HEK293 (cell line): ENCODE results near the gene HMG20A.
A peak's percentile ranks its signal among the peaks of the same experiment; 100 is the strongest.

Source experiments
- SP2 ChIP-seq: fragments of 450-650 bp; formaldehyde crosslinking; IDR thresholded peaks from 2 replicates; pipeline ENCODE4 v1.5.1; 2016; ENCODE audit warnings: missing biosample characterization, missing genetic modification characterization
- YY1 ChIP-seq: fragments of 450-650 bp; formaldehyde crosslinking; IDR thresholded peaks from 2 replicates; pipeline ENCODE4 v1.5.1; 2018; ENCODE audit warnings: missing biosample characterization, missing genetic modification characterization
- ZBTB1 ChIP-seq: fragments of 450-650 bp; formaldehyde crosslinking; IDR thresholded peaks from 2 replicates; pipeline ENCODE4 v1.5.1; 2016; ENCODE audit warnings: missing biosample characterization, missing genetic modification characterization
- ZNF324 ChIP-seq: fragments of 450-650 bp; formaldehyde crosslinking; IDR thresholded peaks from 2 replicates; pipeline ENCODE4 v1.5.1; 2016; ENCODE audit warnings: missing biosample characterization, missing genetic modification characterization
- ZNF335 ChIP-seq: fragments of 450-650 bp; formaldehyde crosslinking; conservative IDR thresholded peaks from 2 replicates; pipeline ENCODE4 v1.5.1; 2016; ENCODE audit warnings: missing biosample characterization, missing genetic modification characterization
- ZNF426 ChIP-seq: fragments of 450-650 bp; formaldehyde crosslinking; IDR thresholded peaks from 2 replicates; pipeline ENCODE4 v1.5.1; 2017; ENCODE audit warnings: missing biosample characterization, missing genetic modification characterization, mild to moderate bottlenecking, inconsistent platforms, moderate library complexity
- ZNF600 ChIP-seq: fragments of 450-650 bp; formaldehyde crosslinking; IDR thresholded peaks from 2 replicates; pipeline ENCODE4 v1.5.1; 2016; ENCODE audit warnings: missing biosample characterization, missing genetic modification characterization
- ZNF792 ChIP-seq: fragments of 450-650 bp; formaldehyde crosslinking; IDR thresholded peaks from 2 replicates; pipeline ENCODE4 v1.5.1; 2016; ENCODE audit warnings: missing biosample characterization, missing genetic modification characterization
- TF ChIP-seq, protein P1 (sequence below): fragments of 450-650 bp; formaldehyde crosslinking; IDR thresholded peaks from 2 replicates; pipeline ENCODE4 v1.5.1; 2016; ENCODE audit warnings: missing biosample characterization, missing genetic modification characterization
- TF ChIP-seq, protein P2 (sequence below): fragments of 450-650 bp; formaldehyde crosslinking; IDR thresholded peaks from 2 replicates; pipeline ENCODE4 v1.5.1; 2016; ENCODE audit warnings: missing biosample characterization, missing genetic modification characterization
- TF ChIP-seq, protein P3 (sequence below): fragments of 450-650 bp; formaldehyde crosslinking; IDR thresholded peaks from 2 replicates; pipeline ENCODE4 v1.5.1; 2016; ENCODE audit warnings: missing biosample characterization, missing genetic modification characterization
- TF ChIP-seq, protein P4 (sequence below): fragments of 450-650 bp; formaldehyde crosslinking; IDR thresholded peaks from 2 replicates; pipeline ENCODE4 v1.5.1; 2016; ENCODE audit warnings: missing biosample characterization, missing genetic modification characterization, borderline replicate concordance
- TF ChIP-seq, protein P5 (sequence below): fragments of 450-650 bp; formaldehyde crosslinking; IDR thresholded peaks from 2 replicates; pipeline ENCODE4 v1.5.1; 2016; ENCODE audit warnings: missing biosample characterization, missing genetic modification characterization
- TF ChIP-seq, protein P6 (sequence below): fragments of 450-650 bp; formaldehyde crosslinking; IDR thresholded peaks from 2 replicates; pipeline ENCODE4 v1.5.1; 2017; ENCODE audit warnings: missing biosample characterization, missing genetic modification characterization
- TF ChIP-seq, protein P7 (sequence below): fragments of 450-650 bp; formaldehyde crosslinking; IDR thresholded peaks from 2 replicates; pipeline ENCODE4 v1.5.1; 2016; ENCODE audit warnings: missing biosample characterization, missing genetic modification characterization

HMG20A gene

DNA sequence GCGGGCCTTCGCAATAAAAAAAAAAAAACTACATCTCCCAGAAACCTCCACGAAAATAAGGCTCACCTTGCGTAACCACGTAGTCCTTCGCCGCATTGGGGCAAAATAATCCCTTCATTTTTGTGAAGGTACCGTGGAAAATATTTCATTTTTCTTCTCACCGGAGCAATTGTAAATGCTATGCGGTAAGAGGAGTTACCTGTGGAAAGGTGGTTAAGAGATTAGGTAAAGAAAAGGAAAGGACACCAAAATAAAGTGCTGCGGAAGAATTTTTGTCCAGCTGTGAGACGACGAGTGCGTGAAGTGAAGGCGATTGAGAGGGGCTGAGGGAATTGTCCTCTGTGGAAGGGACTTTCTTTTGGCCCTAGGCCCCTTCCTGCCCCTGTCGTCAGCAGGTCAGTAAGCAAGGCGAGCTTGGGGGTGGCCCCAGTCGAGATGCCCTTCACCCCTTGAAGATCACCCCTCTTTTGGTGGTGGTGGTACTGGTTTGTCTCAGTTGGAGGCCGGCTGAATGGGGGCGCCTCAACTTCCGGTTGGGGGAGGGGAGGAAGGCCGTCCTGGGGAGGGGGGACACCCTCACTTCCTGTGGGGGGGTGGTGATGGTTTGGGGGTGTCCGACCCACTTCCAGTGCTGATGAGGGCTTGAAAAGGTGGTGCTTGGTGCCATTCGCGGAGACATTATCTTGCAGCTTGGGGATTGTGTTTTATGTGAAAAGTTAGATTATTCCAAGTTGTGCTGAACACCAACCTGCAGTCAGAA is at the start of gene HMG20A (continued):
- TF ChIP-seq, protein P1, sequence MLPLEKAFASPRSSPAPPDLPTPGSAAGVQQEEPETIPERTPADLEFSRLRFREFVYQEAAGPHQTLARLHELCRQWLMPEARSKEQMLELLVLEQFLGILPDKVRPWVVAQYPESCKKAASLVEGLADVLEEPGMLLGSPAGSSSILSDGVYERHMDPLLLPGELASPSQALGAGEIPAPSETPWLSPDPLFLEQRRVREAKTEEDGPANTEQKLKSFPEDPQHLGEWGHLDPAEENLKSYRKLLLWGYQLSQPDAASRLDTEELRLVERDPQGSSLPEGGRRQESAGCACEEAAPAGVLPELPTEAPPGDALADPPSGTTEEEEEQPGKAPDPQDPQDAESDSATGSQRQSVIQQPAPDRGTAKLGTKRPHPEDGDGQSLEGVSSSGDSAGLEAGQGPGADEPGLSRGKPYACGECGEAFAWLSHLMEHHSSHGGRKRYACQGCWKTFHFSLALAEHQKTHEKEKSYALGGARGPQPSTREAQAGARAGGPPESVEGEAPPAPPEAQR (tag by site-specific recombination), result peak; percentile 47; the same call in 1 of the 2 replicates
- TF ChIP-seq ZNF426 (tag by site-specific recombination) (no peak), ZNF324 (peak; percentile 96), ZNF335 (tag by site-specific recombination) (peak; percentile 98), ZNF600 (tag by site-specific recombination) (peak; percentile 17; the same call in 1 of the 2 replicates), ZNF792 (tag by site-specific recombination) (no peak), ZBTB1 (tag by site-specific recombination) (peak; percentile 86; the same call in 1 of the 2 replicates), SP2 (peak; percentile 67), YY1 (tag by site-specific recombination) (peak; percentile 67; the same call in 1 of the 2 replicates)
- TF ChIP-seq, protein P2, sequence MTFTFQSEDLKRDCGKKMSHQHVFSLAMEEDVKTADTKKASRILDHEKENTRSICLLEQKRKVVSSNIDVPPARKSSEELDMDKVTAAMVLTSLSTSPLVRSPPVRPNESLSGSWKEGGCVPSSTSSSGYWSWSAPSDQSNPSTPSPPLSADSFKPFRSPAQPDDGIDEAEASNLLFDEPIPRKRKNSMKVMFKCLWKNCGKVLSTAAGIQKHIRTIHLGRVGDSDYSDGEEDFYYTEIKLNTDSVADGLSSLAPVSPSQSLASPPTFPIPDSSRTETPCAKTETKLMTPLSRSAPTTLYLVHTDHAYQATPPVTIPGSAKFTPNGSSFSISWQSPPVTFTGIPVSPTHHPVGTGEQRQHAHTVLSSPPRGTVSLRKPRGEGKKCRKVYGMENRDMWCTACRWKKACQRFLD (tag by site-specific recombination), result no peak
- TF ChIP-seq, protein P3, sequence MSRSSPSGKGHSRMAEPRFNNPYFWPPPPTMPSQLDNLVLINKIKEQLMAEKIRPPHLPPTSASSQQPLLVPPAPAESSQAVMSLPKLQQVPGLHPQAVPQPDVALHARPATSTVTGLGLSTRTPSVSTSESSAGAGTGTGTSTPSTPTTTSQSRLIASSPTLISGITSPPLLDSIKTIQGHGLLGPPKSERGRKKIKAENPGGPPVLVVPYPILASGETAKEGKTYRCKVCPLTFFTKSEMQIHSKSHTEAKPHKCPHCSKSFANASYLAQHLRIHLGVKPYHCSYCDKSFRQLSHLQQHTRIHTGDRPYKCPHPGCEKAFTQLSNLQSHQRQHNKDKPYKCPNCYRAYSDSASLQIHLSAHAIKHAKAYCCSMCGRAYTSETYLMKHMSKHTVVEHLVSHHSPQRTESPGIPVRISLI (tag by site-specific recombination), result peak; percentile 51; the same call in 1 of the 2 replicates
- TF ChIP-seq, protein P4, sequence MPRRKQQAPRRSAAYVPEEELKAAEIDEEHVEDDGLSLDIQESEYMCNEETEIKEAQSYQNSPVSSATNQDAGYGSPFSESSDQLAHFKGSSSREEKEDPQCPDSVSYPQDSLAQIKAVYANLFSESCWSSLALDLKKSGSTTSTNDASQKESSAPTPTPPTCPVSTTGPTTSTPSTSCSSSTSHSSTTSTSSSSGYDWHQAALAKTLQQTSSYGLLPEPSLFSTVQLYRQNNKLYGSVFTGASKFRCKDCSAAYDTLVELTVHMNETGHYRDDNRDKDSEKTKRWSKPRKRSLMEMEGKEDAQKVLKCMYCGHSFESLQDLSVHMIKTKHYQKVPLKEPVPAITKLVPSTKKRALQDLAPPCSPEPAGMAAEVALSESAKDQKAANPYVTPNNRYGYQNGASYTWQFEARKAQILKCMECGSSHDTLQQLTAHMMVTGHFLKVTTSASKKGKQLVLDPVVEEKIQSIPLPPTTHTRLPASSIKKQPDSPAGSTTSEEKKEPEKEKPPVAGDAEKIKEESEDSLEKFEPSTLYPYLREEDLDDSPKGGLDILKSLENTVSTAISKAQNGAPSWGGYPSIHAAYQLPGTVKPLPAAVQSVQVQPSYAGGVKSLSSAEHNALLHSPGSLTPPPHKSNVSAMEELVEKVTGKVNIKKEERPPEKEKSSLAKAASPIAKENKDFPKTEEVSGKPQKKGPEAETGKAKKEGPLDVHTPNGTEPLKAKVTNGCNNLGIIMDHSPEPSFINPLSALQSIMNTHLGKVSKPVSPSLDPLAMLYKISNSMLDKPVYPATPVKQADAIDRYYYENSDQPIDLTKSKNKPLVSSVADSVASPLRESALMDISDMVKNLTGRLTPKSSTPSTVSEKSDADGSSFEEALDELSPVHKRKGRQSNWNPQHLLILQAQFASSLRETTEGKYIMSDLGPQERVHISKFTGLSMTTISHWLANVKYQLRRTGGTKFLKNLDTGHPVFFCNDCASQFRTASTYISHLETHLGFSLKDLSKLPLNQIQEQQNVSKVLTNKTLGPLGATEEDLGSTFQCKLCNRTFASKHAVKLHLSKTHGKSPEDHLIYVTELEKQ (tag by site-specific recombination), result peak; percentile 64; the same call in 1 of the 2 replicates
- TF ChIP-seq, protein P5, sequence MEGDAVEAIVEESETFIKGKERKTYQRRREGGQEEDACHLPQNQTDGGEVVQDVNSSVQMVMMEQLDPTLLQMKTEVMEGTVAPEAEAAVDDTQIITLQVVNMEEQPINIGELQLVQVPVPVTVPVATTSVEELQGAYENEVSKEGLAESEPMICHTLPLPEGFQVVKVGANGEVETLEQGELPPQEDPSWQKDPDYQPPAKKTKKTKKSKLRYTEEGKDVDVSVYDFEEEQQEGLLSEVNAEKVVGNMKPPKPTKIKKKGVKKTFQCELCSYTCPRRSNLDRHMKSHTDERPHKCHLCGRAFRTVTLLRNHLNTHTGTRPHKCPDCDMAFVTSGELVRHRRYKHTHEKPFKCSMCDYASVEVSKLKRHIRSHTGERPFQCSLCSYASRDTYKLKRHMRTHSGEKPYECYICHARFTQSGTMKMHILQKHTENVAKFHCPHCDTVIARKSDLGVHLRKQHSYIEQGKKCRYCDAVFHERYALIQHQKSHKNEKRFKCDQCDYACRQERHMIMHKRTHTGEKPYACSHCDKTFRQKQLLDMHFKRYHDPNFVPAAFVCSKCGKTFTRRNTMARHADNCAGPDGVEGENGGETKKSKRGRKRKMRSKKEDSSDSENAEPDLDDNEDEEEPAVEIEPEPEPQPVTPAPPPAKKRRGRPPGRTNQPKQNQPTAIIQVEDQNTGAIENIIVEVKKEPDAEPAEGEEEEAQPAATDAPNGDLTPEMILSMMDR, result peak; percentile 59
- TF ChIP-seq, protein P6, sequence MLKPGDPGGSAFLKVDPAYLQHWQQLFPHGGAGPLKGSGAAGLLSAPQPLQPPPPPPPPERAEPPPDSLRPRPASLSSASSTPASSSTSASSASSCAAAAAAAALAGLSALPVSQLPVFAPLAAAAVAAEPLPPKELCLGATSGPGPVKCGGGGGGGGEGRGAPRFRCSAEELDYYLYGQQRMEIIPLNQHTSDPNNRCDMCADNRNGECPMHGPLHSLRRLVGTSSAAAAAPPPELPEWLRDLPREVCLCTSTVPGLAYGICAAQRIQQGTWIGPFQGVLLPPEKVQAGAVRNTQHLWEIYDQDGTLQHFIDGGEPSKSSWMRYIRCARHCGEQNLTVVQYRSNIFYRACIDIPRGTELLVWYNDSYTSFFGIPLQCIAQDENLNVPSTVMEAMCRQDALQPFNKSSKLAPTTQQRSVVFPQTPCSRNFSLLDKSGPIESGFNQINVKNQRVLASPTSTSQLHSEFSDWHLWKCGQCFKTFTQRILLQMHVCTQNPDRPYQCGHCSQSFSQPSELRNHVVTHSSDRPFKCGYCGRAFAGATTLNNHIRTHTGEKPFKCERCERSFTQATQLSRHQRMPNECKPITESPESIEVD (tag by site-specific recombination), result peak; percentile 26; the same call in 1 of the 2 replicates
- TF ChIP-seq, protein P7, sequence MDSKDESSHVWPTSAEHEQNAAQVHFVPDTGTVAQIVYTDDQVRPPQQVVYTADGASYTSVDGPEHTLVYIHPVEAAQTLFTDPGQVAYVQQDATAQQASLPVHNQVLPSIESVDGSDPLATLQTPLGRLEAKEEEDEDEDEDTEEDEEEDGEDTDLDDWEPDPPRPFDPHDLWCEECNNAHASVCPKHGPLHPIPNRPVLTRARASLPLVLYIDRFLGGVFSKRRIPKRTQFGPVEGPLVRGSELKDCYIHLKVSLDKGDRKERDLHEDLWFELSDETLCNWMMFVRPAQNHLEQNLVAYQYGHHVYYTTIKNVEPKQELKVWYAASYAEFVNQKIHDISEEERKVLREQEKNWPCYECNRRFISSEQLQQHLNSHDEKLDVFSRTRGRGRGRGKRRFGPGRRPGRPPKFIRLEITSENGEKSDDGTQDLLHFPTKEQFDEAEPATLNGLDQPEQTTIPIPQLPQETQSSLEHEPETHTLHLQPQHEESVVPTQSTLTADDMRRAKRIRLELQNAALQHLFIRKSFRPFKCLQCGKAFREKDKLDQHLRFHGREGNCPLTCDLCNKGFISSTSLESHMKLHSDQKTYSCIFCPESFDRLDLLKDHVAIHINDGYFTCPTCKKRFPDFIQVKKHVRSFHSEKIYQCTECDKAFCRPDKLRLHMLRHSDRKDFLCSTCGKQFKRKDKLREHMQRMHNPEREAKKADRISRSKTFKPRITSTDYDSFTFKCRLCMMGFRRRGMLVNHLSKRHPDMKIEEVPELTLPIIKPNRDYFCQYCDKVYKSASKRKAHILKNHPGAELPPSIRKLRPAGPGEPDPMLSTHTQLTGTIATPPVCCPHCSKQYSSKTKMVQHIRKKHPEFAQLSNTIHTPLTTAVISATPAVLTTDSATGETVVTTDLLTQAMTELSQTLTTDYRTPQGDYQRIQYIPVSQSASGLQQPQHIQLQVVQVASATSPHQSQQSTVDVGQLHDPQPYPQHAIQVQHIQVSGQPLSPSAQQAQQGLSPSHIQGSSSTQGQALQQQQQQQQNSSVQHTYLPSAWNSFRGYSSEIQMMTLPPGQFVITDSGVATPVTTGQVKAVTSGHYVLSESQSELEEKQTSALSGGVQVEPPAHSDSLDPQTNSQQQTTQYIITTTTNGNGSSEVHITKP (tag by site-specific recombination), result peak; percentile 93
- TF ChIP-seq, all 188 proteins: peak for 88
